Measurements from ENCODE around the gene REXO1. TPM values are rescaled to one million over a fixed set of nuclear protein-coding genes. Genes with fewer than 3 reads are reported as not detected.
"Not testable (repeated sequence)": the region's sequence is repeated elsewhere in the genome, so short reads cannot be mapped to it uniquely, and the experiment has no call there.

The REXO1 gene, protein sequence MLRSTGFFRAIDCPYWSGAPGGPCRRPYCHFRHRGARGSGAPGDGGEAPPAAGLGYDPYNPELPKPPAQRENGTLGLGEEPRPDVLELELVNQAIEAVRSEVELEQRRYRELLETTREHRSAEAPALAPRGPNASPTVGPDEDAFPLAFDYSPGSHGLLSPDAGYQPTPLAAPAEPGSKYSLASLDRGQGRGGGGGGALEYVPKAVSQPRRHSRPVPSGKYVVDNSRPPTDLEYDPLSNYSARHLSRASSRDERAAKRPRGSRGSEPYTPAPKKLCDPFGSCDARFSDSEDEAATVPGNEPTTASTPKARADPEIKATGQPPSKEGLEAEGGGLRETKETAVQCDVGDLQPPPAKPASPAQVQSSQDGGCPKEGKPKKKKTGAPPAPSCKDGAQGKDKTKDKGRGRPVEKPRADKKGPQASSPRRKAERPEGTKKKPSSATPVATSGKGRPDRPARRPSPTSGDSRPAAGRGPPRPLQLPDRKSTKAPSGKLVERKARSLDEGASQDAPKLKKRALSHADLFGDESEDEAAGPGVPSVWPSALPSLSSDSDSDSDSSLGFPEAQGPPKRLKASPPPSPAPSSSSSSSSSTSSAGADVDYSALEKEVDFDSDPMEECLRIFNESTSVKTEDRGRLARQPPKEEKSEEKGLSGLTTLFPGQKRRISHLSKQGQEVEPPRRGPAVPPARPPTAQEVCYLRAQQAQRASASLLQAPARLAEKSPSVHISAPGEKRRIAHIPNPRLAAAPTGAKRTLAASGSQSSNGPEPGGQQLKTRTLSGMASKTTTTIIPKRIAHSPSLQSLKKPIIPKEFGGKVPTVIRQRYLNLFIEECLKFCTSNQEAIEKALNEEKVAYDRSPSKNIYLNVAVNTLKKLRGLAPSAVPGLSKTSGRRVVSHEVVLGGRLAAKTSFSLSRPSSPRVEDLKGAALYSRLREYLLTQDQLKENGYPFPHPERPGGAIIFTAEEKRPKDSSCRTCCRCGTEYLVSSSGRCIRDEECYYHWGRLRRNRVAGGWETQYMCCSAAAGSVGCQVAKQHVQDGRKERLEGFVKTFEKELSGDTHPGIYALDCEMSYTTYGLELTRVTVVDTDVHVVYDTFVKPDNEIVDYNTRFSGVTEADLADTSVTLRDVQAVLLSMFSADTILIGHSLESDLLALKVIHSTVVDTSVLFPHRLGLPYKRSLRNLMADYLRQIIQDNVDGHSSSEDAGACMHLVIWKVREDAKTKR
- 34.0 TPM for total RNA-seq
- long read RNA-seq, partial matches to known transcripts, result 3 of 4 reads
- long read RNA-seq, other reads (novel, unspliced or antisense), result 1 of 4 reads

DNA sequence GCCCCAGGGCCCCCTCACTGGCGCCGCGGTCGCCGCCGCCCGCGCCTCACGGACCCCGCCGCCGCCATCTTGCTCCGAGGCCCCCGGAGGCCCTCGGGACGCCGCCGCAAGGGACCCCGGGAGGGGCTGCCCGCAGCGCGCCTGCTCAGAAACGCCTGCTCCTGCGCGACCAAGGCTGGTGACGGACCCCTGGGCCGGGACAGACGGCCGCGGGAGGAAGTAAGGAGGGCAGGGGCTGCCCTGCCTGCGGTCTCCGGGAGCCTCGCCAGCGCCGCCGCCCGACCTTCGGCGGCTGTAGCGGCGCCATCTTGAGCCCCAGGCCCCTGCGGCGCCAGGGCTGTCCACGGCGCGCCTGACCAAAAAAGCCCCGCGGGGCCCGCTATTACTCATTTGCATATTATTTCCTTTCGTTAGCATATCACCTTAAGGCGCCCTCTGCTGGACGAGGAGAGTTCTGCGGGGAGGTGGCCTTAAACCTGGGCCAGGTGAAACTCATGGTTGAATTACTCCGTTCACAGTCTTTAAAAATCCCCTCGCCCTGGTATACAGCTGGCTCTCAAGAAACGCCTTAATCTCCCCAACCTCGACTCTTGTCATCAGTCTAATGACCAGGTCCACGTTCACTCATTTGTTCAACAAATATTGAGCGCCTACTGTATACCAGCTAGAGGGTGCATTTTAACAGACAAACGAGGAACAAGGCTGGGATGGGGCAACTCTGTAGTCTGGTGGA lies at the start of gene REXO1:
Gene REXO1, minus strand, starts transcription at position 85 of the 733 bp plus-strand sequence. CDS start 125 bp downstream, outside the sequence.
- DNase-seq (ENCODE audit: low spot score), result peak; percentile 97

- no peak for DNase-seq (ENCODE audit: low spot score)
These were observed 48.2 kb upstream of the REXO1 start for GRCh38 chr19:1896508-1896907.

DNA sequence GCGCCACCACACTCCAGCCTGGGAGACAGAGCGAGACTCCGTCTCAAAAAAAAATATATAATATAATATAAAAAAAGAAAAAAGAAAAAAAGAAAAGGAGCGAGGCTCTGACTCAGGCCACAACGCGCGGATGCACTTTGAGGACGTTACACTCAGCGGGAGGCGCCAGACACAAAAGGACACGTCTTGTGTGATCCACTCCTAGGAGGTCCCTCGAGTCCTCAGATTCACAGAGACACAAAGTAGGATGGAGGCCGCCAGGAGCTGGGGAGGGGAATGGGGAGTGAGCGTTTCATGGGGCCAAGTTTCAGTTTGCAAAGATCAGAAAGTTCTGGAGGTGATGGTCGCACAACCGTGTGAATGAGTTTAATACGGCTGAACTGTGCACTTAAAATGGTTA lies 45.5 kb upstream of the REXO1 start:
- DNase-seq (ENCODE audit: low spot score), result no peak

DNA sequence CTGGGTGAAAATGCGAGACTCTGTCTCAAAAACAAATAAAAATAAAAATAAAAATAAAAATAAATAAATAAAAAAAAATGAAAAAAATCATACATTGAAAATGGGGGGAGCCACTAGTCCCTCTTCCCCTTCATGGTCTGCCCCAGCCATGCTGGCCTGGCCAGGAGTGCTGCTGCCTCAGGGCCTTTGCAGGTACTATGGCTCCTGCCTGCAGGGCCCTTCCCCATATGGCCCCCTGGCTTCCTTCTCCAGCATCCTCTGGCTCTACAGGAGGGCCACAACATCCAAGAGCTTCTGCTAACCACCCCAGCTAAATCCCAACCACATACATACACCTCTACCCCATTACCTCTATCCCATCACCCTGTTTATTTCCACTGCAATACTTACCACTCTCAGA lies 41.6 kb upstream of the REXO1 start:
- DNase-seq (ENCODE audit: low spot score), result no peak

DNA sequence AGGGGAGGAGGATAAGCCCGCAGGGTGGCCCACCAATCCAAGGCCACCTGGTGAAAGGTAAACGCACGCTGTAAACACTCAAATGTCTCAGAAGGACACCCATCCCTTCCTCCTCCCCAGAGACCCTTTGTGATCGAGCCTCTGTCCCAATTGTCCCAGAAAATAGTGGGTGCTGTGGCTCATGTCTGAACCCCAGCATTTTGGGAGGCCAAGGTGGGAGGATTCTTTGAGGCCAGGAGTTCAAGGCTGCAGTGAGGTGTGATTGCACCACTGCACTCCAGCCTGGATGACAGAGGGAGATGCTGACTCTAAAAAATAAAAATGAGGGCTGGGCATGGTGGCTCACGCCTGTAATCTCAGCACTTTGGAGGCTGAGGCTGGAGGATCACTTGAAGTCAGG lies 40.1 kb upstream of the REXO1 start:
- no peak for DNase-seq (ENCODE audit: low spot score)

DNA sequence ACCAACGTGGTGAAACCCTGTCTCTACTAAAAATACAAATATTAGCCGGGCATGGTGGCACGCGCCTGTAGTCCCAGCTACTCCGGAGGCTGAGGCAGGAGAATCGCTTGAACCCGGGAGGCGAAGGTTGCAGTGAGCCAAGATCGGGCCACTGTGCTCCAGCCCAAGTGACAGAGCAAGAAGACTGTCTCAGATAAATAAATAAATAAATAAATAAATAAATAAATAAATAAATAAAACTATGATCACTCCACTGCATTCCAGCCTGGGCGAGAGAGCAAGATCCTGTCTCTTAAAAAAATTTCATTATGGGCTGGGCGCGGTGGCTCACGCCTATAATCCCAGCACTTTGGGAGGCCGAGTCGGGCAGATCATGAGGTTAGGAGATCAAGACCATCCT lies 38.1 kb upstream of the REXO1 start:
- not testable (repeated sequence) for DNase-seq (ENCODE audit: low spot score)

DNA sequence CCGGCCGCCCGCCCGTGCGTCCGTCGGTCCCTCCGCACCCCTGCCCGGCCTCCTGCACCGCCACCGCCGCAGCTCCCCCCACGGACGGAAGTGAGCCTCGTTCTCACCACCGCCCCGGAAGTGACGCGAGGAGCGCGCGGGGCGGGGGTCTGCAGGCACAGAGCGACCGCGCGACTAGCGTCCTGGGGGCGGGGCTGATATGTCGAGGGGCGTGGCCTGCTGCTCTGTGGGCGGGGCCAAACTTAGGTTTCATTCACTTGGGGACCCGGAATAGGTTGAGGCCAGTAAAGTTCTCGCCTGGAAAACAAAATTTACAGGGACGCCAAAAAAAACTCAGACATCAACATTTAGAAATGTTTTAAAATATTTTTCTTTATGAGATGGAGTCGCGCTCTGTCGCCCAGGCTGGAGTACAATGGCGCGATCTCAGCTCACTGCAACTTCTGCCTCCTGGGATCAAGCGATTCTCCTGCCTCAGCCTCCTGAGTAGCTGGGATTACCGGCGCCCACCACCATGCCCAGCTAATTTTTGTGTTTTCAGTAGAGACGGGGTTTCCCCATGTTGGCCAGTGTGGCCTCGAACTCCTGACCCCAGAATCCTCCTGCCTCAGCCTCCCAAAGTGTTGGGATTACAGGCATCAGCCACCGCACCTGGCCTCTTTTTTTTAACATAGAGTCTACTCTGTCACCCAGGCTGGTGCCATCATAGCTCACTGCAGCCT lies 37.3 kb upstream of the REXO1 start, which contains the start of gene ABHD17A:
Gene ABHD17A, minus strand, starts transcription at position 99 of the 722 bp plus-strand sequence. CDS start 3,930 bp downstream, outside the sequence.
- peak; percentile 98 for DNase-seq (ENCODE audit: low spot score)

GRCh38 chr19:1884719-1885334 lies 36.5 kb upstream of the REXO1 start:
- peak; percentile 90 for DNase-seq (ENCODE audit: low spot score)

- no peak for DNase-seq (ENCODE audit: low spot score)
These were observed 36.0 kb upstream of the REXO1 start for GRCh38 chr19:1884291-1884718.

DNA sequence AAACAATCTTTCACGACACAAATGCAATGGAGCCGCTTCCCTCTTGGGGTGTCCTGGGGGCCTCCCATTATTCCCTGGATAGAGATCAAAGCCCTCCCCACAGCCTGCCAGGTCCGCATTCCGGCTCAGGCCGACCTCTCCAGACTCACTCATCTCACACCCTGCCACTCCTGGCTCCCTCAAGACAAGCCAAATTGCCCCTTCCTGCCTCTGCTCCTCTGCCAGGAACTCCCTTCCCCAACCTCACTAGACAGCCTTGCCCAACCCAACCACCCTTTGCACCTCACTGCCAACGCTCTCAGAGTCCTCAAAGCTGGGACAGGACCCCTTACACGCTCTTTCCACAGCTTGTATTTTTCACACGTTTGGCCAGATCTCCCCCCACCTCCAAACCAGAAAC lies 35.5 kb upstream of the REXO1 start:
- no peak for DNase-seq (ENCODE audit: low spot score)

DNA sequence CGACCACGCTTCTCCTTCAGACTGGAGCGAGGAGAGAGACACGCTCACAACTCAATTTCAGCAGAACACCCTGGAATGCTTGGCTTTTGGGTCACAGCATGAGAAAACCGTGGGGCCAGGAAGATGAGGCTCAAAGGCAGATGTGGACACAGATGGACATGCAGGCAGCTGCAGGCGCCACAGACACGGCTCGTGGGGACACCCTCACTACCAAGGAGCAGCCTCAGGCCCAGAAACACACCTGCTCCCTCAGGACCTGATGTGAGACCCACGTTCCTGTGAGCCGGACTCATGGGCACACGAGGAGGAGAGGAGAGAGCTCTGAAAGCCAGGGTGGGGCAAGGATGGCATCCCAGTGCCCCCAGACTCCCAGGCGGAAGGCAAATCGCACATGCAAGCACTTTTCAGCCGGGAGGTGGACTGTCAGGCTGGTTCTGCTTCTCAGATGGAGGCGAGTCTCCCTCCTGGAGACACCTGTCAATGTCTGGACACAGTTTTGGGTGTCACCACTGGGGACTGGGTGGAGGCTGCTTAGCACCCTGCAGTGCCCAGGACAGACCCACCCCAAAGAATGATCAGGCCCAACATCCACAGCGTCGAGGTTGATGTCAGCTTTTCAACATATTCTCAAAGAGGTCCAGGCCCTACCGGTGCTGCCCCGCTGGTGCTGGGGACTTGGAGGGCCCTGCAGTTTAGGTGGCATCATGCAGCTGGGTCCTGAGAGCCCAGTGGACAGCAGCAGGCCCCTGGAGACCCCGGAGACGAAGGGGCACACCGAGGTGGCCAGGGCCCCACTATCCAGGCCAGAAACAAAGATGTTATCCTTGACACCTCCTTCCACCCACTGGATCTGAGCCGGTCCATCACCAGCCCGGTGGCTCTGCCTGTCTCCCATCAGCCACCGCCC lies 34.8 kb upstream of the REXO1 start:
- no peak for DNase-seq (ENCODE audit: low spot score)

GRCh38 chr19:1882089-1882785 lies 34.0 kb upstream of the REXO1 start:
- no peak for DNase-seq (ENCODE audit: low spot score)

- DNase-seq (ENCODE audit: low spot score), result peak; percentile 85
These were observed 33.3 kb upstream of the REXO1 start for GRCh38 chr19:1881393-1882088.

GRCh38 chr19:1880611-1881392 lies 32.5 kb upstream of the REXO1 start:
- DNase-seq (ENCODE audit: low spot score), result peak; percentile 85

DNA sequence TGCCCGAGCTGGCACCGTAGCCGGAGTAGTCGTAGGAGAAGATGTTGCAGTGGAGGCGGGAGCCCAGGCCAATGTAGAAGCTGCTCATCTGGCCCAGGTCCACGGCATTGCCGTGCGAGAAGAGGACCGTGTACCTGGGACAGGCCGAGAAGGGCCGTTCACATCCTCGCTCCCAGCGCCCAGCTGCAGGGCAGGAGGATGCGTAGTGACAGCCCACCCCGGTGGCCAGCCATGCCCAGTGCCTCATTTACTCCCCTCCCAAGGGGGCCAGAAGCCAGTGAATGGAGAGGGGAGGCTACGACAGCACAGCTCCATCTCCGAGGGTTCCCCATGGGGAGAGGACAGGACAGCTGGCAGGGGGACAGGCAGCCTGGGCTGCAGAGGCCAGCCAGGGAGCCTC lies 31.7 kb upstream of the REXO1 start:
- not testable (repeated sequence) for DNase-seq (ENCODE audit: low spot score)

DNA sequence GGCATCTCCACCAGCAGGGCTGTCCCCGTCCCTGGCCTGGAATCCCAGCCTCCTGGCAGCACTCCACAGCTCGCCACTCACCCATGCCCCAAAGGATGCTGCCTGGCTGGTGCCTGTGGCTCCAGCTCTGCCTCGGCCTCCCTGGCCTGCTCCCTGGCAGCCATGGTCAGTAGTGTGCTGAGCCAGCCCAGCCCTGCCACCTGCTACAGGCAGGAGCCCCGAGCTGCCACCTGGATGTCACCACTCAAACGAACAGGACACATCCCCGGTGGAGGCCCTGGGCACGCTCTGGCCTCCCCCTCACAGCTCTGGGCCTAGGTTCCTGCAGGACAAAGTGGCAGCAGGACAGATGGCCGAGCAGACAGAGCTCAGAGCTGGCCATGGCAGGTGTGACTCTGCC lies 30.3 kb upstream of the REXO1 start:
- DNase-seq (ENCODE audit: low spot score), result not testable (repeated sequence)

Measured in mesenteric fat pad (tissue), 1 donor.